HG02970 (cell line): ENCODE results near the gene ACBD6.

ENCODE experiments used
- ATAC-seq: cut with Tn5 transposase; IDR thresholded peaks from one replicate; pipeline ENCODE4 v1.9.1; 2021; ENCODE audit warnings: mild to moderate bottlenecking, moderate library complexity, moderate number of reproducible peaks; ENCODE audit not compliant: unreplicated experiment, low FRiP score

ACBD6 gene

GRCh38 chr1:180527101-180527669 lies 24.8 kb upstream of the ACBD6 start:
- no peak for ATAC-seq

- no peak for ATAC-seq
Observed at GRCh38 chr1:180525715-180526039, 23.3 kb upstream of the ACBD6 start.

GRCh38 chr1:180524915-180525714 lies 22.7 kb upstream of the ACBD6 start:
- ATAC-seq = no peak

- ATAC-seq = no peak
Observed at GRCh38 chr1:180524160-180524914, 22.0 kb upstream of the ACBD6 start.

- no peak for ATAC-seq
Observed at GRCh38 chr1:180522213-180522515, 19.8 kb upstream of the ACBD6 start.

- no peak for ATAC-seq
Observed at GRCh38 chr1:180521474-180522212, 19.3 kb upstream of the ACBD6 start.

GRCh38 chr1:180519846-180520245 lies 17.5 kb upstream of the ACBD6 start:
- no peak for ATAC-seq

GRCh38 chr1:180515857-180516388 lies 13.5 kb upstream of the ACBD6 start:
- ATAC-seq = peak; percentile 71

GRCh38 chr1:180515364-180515763 lies 13.0 kb upstream of the ACBD6 start:
- ATAC-seq = no peak

- ATAC-seq = no peak
Observed at GRCh38 chr1:180513531-180513930, 11.2 kb upstream of the ACBD6 start.

GRCh38 chr1:180510882-180511281 lies 8.5 kb upstream of the ACBD6 start:
- ATAC-seq = no peak

GRCh38 chr1:180508725-180509097 lies 6.3 kb upstream of the ACBD6 start:
- no peak for ATAC-seq

- no peak for ATAC-seq
Observed at GRCh38 chr1:180507795-180508724, 5.7 kb upstream of the ACBD6 start.

GRCh38 chr1:180505732-180506335 lies 3.5 kb upstream of the ACBD6 start:
- no peak for ATAC-seq

GRCh38 chr1:180504186-180504585 lies 1.8 kb upstream of the ACBD6 start:
- no peak for ATAC-seq

GRCh38 chr1:180503280-180503862 lies 994 bp upstream of the ACBD6 start:
- peak; percentile 2 for ATAC-seq

GRCh38 chr1:180501865-180502360 lies 464 bp downstream of the ACBD6 start:
- peak; percentile 27 for ATAC-seq

GRCh38 chr1:180500689-180501088 lies 1.7 kb downstream of the ACBD6 start:
- no peak for ATAC-seq

- no peak for ATAC-seq
Observed at GRCh38 chr1:180498594-180498993, 3.8 kb downstream of the ACBD6 start.
